Skeletal muscle tissue (tissue), 4 donors: Measurements from ENCODE around the gene CHST12. TPM values are rescaled to one million over a fixed set of nuclear protein-coding genes. Genes with fewer than 3 reads are reported as not detected.
"Not testable (repeated sequence)": the region's sequence is repeated elsewhere in the genome, so short reads cannot be mapped to it uniquely, and the experiment has no call there.

Experiments used
- H3K27ac ChIP-seq: one replicate; pipeline ENCODE4 v1.7.0; 2013; ENCODE audit warnings: mild to moderate bottlenecking, low read depth, low read length, inconsistent platforms
- H3K27me3 ChIP-seq, 3 donors: one replicate each; pipeline ENCODE4 v1.7.0; 2013; ENCODE audit warnings: low read length in 3 of 3; ENCODE audit not compliant: control insufficient read depth in 3 of 3, insufficient read depth in 3 of 3
- H3K36me3 ChIP-seq, 3 donors: one replicate each; pipeline ENCODE4 v1.7.0; 2013; ENCODE audit warnings: low read length in 3 of 3; ENCODE audit not compliant: control insufficient read depth in 3 of 3, insufficient read depth in 3 of 3
- H3K4me1 ChIP-seq, 3 donors: one replicate each; pipeline ENCODE4 v1.7.0; 2013; ENCODE audit warnings: low read length in 3 of 3, mild to moderate bottlenecking in 3 of 3; ENCODE audit not compliant: control insufficient read depth in 3 of 3, insufficient read depth in 3 of 3
- H3K4me3 ChIP-seq, 3 donors: one replicate each; pipeline ENCODE4 v1.7.0; 2013; ENCODE audit warnings: low read length in 3 of 3
- H3K9ac ChIP-seq, 3 donors: one replicate each; pipeline ENCODE4 v1.7.0; 2013; ENCODE audit warnings: low read length in 3 of 3, mild to moderate bottlenecking in 3 of 3, moderate library complexity in 2 of 3, low read depth in 1 of 3
- H3K9me3 ChIP-seq, 3 donors: one replicate each; pipeline ENCODE4 v1.7.0; 2013; ENCODE audit warnings: low read length in 3 of 3; ENCODE audit not compliant: control insufficient read depth in 3 of 3
- total RNA-seq: library from RNA; depleted of rRNA; stranded (reverse); fragments of >200 nt; gene quantifications from one replicate; pipeline ENCODE4 v1.2.3, GENCODE V29; 2014
- donor health status: Osteomylitis.

Gene CHST12
- total RNA-seq, 1 donor from 2014 or later, result 1.0 TPM

DNA sequence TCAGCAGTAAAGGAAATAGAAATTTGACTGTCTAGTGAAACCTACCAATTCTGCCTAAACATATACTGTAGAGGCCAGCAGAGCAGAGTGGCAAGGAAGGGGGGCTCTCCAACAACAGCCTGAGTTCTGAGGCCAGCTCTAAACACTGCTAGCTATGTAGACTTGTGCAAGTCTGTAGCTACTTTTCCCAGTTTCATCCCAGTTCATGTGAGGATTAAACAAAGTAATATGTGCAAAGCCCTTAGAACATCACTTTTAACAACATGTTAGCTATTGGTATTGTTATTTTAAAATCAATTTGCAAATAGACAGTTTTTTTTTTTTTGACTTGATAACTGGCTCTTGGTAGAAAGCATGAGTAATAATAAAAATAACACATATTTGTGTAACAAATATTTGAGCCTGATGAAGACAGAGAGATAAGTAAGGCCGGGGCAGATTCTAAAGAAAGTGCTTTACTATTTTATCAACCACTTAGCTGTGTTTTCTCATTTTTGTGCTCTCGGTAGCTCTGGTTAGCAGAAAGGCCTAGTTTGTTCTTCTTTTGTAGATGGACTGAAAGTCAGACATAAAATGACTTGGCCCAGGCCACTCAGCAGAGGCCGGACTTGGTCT lies 9.3 kb downstream of the CHST12 start:
- H3K27ac ChIP-seq, result no peak overlapping the region
- peaks cover 21 to 30% (median 22%) of the 10 kb centered on the region in 3 donors for H3K4me1 ChIP-seq

DNA sequence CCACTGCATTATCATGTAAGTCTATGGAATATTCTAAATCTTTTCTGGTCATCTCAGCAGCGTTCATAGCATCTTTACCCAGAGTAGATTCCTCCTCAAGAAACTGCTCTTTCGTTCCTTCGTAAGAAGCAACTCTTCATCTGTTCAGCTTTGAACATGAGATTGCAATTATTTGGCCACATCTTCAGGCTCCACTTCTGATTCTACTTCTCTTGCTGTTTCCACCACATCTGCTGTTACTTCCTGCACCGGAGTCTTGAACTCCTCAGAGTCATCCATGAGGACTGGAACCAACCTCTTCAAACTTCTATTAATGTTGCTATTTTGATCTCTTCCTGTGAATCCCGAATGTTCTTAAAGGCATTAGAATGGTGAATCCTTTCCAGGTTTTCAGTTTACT lies 12.7 kb downstream of the CHST12 start:
- Histone ChIP-seq H3K27me3 (no peaks in the 10 kb centered on the region), H3K9me3 (no peaks in the 10 kb centered on the region), H3K9ac (no peak overlapping the region), H3K36me3 (no peaks in the 10 kb centered on the region), H3K27ac (no peak overlapping the region), H3K4me1 (peaks cover 16 to 19% (median 17%) of the 10 kb centered on the region in 3 donors), H3K4me3 (no peak overlapping the region)

More for the DNA sequence above, 9.3 kb downstream of the CHST12 start:
- H3K36me3 ChIP-seq, result no peaks in the 10 kb centered on the region
- no peaks in the 10 kb centered on the region for H3K9me3 ChIP-seq
- H3K4me3 ChIP-seq, result no peak overlapping the region
- peak overlapping the region in 1 of 3 donors; percentile 58 for H3K9ac ChIP-seq
- no peaks in the 10 kb centered on the region for H3K27me3 ChIP-seq

DNA sequence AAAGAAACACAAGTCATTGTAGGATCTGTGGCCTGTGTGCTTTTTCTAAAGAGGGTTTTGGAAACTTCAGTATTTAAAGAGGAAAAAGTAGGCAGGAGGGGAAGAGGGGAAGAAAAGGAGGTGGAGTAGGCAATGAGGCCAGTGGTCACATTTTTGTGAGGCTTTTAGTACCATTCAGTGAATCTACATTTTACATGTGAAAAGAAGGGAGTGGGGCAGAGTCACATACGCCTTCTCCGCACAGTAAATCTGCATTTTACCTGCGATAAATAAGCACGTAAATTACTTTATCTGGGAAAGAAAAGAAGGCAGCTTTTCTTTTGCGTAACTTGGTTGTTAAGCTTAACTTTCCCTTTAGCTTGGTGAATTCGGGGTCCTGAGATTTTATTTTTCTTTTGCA lies 13.2 kb downstream of the CHST12 start:
- H3K4me3 ChIP-seq, result no peak overlapping the region
- no peak overlapping the region for H3K9ac ChIP-seq
- no peak overlapping the region for H3K27ac ChIP-seq
- peaks cover 11 to 17% (median 14%) of the 10 kb centered on the region in 3 donors for H3K4me1 ChIP-seq
- no peaks in the 10 kb centered on the region for H3K9me3 ChIP-seq
- H3K36me3 ChIP-seq, result no peaks in the 10 kb centered on the region
- H3K27me3 ChIP-seq, result no peaks in the 10 kb centered on the region

DNA sequence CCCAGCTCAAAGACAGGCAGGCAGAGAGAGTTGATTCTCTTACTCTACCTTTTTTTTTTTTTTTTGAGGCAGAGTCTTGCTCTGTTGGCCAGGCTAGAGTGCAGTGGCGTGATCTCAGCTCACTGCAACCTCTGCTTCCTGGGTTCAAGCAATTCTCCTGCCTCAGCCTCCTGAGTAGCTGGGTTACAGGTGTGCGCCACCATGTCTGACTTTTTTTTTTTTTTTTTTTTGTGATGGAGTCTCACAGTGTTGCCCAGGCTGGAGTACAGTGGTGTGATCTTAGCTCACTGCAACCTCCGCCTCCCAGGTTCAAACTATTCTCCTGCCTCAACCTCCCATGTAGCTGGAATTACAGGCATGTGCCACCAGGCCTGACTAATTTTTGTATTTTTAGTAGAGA lies 13.8 kb downstream of the CHST12 start:
- not testable (repeated sequence) for H3K9ac ChIP-seq, H3K9me3 ChIP-seq, H3K36me3 ChIP-seq, H3K4me3 ChIP-seq, H3K27ac ChIP-seq, H3K27me3 ChIP-seq
- peaks cover 6 to 12% (median 10%) of the 10 kb centered on the region in 3 donors for H3K4me1 ChIP-seq

DNA sequence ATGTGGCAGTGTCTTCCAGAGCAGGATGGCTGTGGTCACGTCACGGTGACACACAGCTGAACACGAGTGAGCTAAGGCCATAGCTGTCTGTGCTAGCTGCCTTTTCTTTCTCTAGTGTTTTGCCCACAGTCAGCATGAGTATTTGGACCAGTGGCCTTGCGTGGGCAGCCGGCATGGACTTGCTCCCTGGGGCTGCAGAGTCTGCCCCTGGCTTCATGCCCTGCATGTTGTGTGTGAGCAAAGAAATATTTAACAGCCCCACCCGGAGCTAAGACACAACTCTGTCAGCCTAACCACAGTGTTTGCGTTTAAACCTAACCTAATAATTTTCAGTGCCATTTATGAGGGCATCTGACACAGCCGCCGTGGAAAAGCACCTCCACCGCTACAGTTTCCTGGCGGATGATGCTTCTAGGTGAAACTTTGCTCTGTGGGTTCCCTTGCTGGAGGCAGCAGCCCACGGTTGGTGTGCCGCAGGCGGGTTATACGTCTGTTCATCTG lies 14.6 kb downstream of the CHST12 start:
- H3K4me1 ChIP-seq, result peaks cover 3 to 7% (median 5%) of the 10 kb centered on the region in 3 donors
- H3K4me3 ChIP-seq, result no peak overlapping the region
- H3K36me3 ChIP-seq, result no peaks in the 10 kb centered on the region
- no peaks in the 10 kb centered on the region for H3K27me3 ChIP-seq
- H3K9me3 ChIP-seq, result no peaks in the 10 kb centered on the region
- no peak overlapping the region for H3K27ac ChIP-seq
- H3K9ac ChIP-seq, result no peak overlapping the region

DNA sequence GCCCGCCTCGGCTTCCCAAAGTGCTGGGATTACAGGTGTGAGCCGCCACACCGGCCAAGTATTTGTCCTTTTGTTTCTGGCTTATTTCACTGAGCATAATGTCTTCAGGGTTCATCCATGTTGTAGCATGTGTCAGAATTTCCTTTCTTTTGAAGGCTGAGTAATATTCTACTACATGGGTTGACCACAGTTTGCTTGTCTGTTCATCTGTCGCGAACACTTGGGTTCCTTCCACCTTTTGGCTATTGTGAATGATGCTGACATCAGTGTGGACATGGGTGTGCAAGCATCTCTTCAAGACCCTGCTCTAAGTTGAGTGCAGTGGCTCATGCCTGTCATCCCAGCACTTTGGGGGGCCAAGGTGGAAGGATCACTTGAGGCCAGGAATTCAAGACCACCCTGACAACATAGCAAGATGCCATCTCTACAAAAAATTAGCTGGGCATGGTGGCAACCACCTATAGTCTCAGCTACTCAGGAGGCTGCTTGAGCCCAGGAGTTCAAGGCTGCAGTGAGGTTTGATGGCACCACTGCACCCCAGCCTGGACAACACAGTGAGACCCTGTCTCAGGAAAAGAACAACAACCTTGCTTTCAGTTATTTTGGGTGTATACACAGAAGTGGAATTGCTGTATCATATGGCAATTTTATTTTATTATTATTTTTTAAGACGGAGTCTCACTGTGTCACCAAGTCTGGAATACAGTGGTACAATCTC lies 17.0 kb downstream of the CHST12 start:
- Histone ChIP-seq H3K4me1 (peaks cover 3 to 9% (median 5%) of the 10 kb centered on the region in 3 donors), H3K9ac (no peak overlapping the region), H3K27me3 (no peaks in the 10 kb centered on the region), H3K27ac (no peak overlapping the region), H3K9me3 (no peaks in the 10 kb centered on the region), H3K4me3 (no peak overlapping the region), H3K36me3 (no peaks in the 10 kb centered on the region)

DNA sequence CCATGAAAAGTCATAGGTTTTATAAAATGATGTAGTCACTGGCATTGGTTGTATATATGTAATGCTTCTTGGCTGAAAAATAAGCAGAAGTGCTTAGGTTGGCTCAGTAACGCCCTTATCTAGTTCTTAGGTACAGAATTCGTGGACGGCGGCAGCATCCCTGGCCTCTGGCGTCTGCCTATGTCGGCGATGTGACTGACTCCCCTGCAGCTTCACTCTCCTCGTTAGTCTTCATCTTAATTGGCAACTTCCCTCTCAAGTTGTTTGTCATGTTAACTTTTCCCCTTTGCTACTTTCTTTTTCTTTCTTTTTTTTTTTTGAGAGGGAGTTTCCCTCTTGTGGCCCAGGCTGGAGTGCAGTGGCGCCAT lies 18.5 kb downstream of the CHST12 start:
- Histone ChIP-seq H3K4me3 (no peak overlapping the region), H3K27ac (no peak overlapping the region), H3K27me3 (no peaks in the 10 kb centered on the region)

DNA sequence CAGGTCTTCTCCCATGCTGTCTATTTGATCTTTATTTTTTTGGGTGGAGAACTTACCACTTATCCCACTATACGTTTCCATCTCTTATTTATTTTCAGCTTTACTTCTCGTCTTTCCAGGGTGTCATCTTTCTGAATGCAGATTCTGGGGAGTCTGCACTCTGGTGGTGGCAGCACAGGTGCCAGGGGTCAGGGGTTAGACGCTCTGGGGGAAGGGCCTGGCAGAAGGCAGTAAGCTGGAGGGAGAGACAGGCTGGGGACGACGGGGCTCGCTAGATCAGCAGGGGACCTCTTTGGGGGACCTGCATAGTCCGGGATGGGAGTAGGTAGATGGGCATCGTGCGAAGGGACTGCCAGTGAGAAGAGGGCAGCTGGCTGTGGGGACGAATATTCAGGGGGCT lies 22.3 kb downstream of the CHST12 start:
- no peak overlapping the region for H3K27ac ChIP-seq
- peaks cover 0 to 3% (median 2%) of the 10 kb centered on the region in 3 donors for H3K4me1 ChIP-seq
- H3K27me3 ChIP-seq, result no peaks in the 10 kb centered on the region
- H3K9ac ChIP-seq, result no peak overlapping the region
- no peaks in the 10 kb centered on the region for H3K36me3 ChIP-seq
- peaks cover 0 to under 1% (median 0%) of the 10 kb centered on the region in 3 donors for H3K9me3 ChIP-seq
- H3K4me3 ChIP-seq, result no peak overlapping the region

More for the DNA sequence above, 18.5 kb downstream of the CHST12 start:
- Histone ChIP-seq H3K36me3 (no peaks in the 10 kb centered on the region), H3K9me3 (no peaks in the 10 kb centered on the region), H3K4me1 (peaks cover 5 to 10% (median 5%) of the 10 kb centered on the region in 3 donors), H3K9ac (no peak overlapping the region)

DNA sequence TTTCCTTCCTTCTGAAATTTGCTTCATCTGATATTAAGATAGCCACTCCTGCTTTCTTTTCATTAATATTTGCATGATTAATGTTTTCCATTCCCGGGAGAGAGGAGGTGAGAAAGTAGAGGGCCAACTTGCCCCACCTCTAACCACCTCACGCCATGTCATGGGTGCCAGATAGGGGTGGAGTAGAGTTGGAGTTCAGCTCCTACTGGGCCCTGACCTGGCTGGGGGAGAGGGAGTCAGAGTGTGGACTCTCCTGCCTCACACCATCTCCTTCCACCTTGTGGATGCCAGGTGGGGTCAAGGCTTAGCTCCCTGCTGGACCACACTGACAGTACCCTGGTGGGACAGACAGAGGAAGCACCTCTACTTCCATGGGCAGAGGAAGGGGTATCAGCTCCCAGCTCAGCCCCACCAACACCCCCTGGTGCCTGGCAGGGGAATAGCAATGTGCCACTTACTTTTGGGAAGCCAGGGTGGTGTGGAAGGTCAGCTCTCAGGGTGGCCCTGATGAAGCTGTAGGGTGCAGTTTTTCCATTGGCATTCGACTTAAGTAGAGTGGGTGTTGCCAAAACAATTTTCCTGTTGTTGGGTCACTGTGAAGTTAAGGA lies 28.0 kb downstream of the CHST12 start:
- peaks cover 0 to 9% (median 0%) of the 10 kb centered on the region in 3 donors for H3K9me3 ChIP-seq
- no peaks in the 10 kb centered on the region for H3K27me3 ChIP-seq
- no peak overlapping the region for H3K4me3 ChIP-seq
- no peaks in the 10 kb centered on the region for H3K4me1 ChIP-seq
- H3K9ac ChIP-seq, result no peak overlapping the region
- H3K36me3 ChIP-seq, result peaks cover 15 to 19% (median 19%) of the 10 kb centered on the region in 3 donors
- H3K27ac ChIP-seq, result no peak overlapping the region
